ENCODE measurements around the gene NLRC3.

NLRC3 gene

DNA sequence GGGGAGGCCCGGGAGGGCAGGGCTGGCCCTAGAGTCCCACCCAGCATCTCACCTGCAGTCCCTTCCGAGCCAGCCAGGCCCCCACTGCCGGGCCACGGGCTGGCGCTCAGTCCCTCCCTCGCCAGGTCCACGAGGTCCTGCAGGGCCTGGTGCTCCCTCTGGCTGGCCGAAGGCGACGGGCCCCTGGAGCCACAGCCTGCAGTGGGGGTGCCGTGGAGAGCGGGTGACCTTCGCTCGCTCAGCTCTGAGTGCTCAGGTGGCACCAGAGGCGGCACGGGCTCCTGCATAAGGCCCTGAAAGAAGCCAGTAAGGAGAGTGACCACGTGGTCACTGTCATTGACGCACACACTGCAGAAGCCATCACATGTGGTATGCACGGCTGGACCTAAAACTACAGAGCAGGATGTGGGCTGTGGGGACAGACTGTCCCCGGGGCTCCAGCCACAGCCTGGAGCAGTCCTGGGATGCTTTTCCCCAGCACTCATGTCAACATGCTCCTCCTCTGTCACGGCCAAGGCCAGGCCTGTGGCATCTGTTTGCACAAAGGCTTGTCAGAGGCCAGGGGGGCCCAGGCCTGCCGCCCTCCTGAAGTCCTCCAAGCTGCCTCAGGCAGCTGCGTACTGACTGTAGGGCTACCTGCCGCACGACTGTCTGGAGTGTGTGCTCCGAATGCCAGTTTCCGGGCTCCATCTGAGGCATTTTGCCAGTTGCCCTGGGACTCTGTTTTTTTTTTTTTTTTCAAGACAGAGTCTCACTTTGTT, 19.1 kb upstream of the NLRC3 start:
- no peak overlapping the region for H3K4me3 ChIP-seq (ENCODE audit: low read length)
- peaks cover 5% of the 10 kb centered on the region for H3K9me3 ChIP-seq (ENCODE audit: control insufficient read depth, low read length)
- no peaks in the 10 kb centered on the region for H3K27me3 ChIP-seq (replicated peaks; ENCODE audit: control insufficient read depth, insufficient read depth, low read length)
- no peaks in the 10 kb centered on the region for H3K4me1 ChIP-seq (ENCODE audit: control insufficient read depth, insufficient read depth, low read length)
- H3K9ac ChIP-seq (ENCODE audit: low read length) = no peak overlapping the region
- peaks cover 20% of the 10 kb centered on the region for H3K36me3 ChIP-seq (ENCODE audit: control insufficient read depth, insufficient read depth, low read length, severe bottlenecking)
- no peak for DNase-seq (ENCODE audit: low read depth)

DNA sequence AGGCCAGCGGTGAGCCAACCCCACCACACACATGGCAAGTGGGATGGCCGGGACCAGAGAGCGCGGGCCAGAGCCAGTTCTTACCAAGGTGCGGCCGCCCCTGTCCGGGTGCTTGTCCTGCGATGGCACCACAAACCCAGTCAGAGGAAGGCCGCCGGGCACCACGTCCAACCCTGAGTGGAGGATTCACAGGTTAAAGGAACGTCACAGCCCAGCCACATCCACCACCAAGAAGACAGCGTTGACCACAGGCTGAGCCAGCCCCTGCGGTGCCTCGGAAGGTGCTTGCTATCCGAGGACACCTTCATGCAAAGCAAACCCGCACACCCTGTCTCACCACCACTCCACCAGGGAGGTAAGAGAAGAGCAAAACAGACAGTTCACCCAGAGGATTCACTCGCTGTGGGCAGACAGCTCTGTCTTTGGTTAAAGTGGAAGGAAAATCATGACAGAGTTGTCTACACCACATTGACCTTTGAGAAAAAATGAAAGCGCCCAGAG, 18.4 kb upstream of the NLRC3 start:
- Histone ChIP-seq H3K36me3 (ENCODE audit: control insufficient read depth, insufficient read depth, low read length, severe bottlenecking) (peaks cover 26% of the 10 kb centered on the region), H3K9me3 (ENCODE audit: control insufficient read depth, low read length) (peaks cover 5% of the 10 kb centered on the region)
- no peak for DNase-seq (ENCODE audit: low read depth)

DNA sequence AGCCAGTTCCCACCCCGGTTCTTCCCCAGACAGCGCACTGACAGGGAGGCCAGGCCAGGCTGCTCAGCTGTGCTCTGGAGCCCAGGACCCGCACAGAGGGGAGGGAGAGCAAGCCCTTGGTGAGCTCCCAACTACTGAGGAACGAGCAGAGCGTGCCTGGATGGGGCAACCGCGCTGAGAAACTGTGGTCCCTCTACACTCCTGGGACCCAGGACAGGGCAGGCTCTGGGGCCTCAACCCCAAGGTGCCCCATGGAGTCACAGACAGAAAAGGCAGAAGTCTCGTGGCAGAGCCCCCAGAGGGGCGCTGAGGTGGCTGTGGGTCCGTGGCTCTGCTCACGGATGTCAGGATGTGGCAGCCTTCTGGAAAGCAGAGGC, 17.9 kb upstream of the NLRC3 start:
- peaks cover 26% of the 10 kb centered on the region for H3K36me3 ChIP-seq (ENCODE audit: control insufficient read depth, insufficient read depth, low read length, severe bottlenecking)
- no peaks in the 10 kb centered on the region for H3K4me1 ChIP-seq (ENCODE audit: control insufficient read depth, insufficient read depth, low read length)
- no peak overlapping the region for H3K4me3 ChIP-seq (ENCODE audit: low read length)
- no peak overlapping the region for H3K9ac ChIP-seq (ENCODE audit: low read length)
- DNase-seq (ENCODE audit: low read depth) = no peak
- H3K9me3 ChIP-seq (ENCODE audit: control insufficient read depth, low read length) = peaks cover 4% of the 10 kb centered on the region
- H3K27me3 ChIP-seq (replicated peaks; ENCODE audit: control insufficient read depth, insufficient read depth, low read length) = no peaks in the 10 kb centered on the region

More for the DNA sequence above, 18.4 kb upstream of the NLRC3 start:
- H3K27me3 ChIP-seq (replicated peaks; ENCODE audit: control insufficient read depth, insufficient read depth, low read length) = no peaks in the 10 kb centered on the region
- no peak overlapping the region for H3K9ac ChIP-seq (ENCODE audit: low read length)
- no peak overlapping the region for H3K4me3 ChIP-seq (ENCODE audit: low read length)
- no peaks in the 10 kb centered on the region for H3K4me1 ChIP-seq (ENCODE audit: control insufficient read depth, insufficient read depth, low read length)

DNA sequence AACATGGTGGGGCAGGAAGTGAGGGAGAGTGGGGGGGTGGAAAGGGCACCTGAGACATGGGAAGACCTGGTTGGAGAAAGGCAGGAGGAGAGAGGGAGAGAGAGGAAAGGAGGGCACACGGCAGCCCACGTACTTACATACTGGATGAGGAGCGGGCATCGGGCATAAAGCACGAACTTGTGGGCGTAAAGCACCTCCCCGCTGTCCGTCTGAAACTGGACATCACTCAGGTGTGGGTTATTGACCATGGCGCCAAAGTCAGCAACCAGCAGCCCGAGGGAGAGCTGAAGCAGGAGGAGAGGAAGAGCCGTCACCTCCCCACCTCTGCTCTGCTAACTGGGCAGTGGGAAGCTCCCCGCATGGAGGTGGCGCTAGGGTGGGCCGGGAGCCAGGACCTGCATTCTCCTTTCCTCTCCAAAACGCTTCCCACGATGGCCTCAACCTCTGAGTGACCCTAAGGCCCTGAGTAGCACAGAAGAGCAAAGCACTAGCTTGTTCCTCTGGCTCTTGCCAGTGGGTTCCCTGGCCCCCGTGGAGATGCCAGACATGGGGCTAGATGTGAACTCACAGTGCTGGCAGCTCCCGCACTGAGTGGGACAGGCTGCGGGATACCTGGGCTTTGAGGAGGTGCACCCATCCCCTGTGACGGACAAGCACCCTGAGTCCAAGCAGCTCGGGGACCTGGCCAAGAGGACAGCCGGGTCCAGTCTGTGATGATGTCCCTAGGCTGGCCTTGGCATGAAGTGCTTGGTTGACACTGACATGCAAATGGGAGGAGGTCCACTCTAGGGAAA, 17.3 kb upstream of the NLRC3 start:
- DNase-seq (ENCODE audit: low read depth) = no peak
- H3K9ac ChIP-seq (ENCODE audit: low read length) = no peak overlapping the region

DNA sequence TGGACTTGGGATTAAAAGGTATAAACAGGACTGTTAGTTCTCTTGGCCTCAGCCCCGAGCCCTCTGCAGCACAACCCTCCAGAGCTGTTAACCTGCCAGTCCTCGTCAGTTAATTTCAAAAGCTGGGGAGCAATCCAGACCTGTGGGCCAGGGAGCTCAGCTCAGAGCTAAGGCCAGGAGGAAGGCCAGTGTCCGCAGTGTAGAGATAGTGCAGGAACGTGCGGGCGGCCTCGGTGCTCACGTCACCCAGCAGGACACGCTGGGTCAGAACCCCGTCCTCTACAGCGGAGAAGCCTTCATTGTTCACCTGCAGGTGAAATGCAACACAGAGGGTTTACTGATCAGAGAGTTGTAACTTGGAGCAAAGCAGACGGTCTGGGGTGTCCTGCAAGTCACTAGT, 15.4 kb upstream of the NLRC3 start:
- Histone ChIP-seq H3K27me3 (replicated peaks; ENCODE audit: control insufficient read depth, insufficient read depth, low read length) (no peaks in the 10 kb centered on the region), H3K9me3 (ENCODE audit: control insufficient read depth, low read length) (no peaks in the 10 kb centered on the region), H3K4me1 (ENCODE audit: control insufficient read depth, insufficient read depth, low read length) (no peaks in the 10 kb centered on the region), H3K9ac (ENCODE audit: low read length) (no peak overlapping the region), H3K36me3 (ENCODE audit: control insufficient read depth, insufficient read depth, low read length, severe bottlenecking) (peaks cover 23% of the 10 kb centered on the region), H3K4me3 (ENCODE audit: low read length) (no peak overlapping the region)
- no peak for DNase-seq (ENCODE audit: low read depth)

More for the DNA sequence above, 17.3 kb upstream of the NLRC3 start:
- Histone ChIP-seq H3K9me3 (ENCODE audit: control insufficient read depth, low read length) (no peaks in the 10 kb centered on the region), H3K36me3 (ENCODE audit: control insufficient read depth, insufficient read depth, low read length, severe bottlenecking) (peaks cover 27% of the 10 kb centered on the region), H3K4me1 (ENCODE audit: control insufficient read depth, insufficient read depth, low read length) (no peaks in the 10 kb centered on the region), H3K4me3 (ENCODE audit: low read length) (no peak overlapping the region), H3K27me3 (replicated peaks; ENCODE audit: control insufficient read depth, insufficient read depth, low read length) (no peaks in the 10 kb centered on the region)

DNA sequence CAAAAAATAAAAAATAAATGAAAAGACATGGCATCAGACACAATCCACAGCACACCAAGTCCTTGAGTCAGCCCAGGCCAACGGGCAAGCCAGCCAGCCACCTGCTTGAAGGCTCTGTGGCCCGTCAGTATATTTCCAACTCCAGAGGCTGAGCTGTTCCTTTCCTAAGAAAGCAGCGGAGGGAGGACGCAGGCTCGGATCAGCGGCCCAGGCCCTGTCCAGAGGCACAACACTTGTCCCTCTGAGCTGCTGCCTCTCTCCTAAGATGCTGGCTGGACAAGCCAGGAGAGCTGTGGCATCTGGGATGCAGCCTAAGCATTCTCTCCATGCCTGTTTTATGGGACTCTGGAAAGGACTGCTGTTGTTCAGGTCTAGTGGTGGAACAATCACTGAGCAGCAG, 14.8 kb upstream of the NLRC3 start:
- Histone ChIP-seq H3K9ac (ENCODE audit: low read length) (no peak overlapping the region), H3K4me3 (ENCODE audit: low read length) (no peak overlapping the region), H3K27me3 (replicated peaks; ENCODE audit: control insufficient read depth, insufficient read depth, low read length) (no peaks in the 10 kb centered on the region), H3K4me1 (ENCODE audit: control insufficient read depth, insufficient read depth, low read length) (no peaks in the 10 kb centered on the region), H3K36me3 (ENCODE audit: control insufficient read depth, insufficient read depth, low read length, severe bottlenecking) (peaks cover 23% of the 10 kb centered on the region), H3K9me3 (ENCODE audit: control insufficient read depth, low read length) (no peaks in the 10 kb centered on the region)
- no peak for DNase-seq (ENCODE audit: low read depth)

DNA sequence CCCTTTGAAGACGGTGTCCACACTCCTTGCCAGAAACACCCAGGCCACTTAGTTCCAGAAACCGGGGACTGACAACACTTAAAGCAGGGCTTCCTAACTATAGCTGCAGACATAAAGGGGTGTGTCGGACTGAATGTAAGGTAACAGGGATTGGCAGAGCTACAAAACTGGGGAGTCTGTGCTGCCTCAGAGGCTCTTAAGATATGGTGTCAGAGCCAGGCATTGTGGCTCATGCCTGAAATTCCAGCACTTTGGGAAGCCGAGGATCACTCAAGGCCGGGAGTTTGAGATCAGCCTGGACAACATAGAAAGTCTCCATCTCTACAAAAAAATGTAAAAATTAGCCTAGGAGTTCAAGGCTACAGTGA, 14.2 kb upstream of the NLRC3 start:
- Histone ChIP-seq H3K4me1 (ENCODE audit: control insufficient read depth, insufficient read depth, low read length) (no peaks in the 10 kb centered on the region), H3K36me3 (ENCODE audit: control insufficient read depth, insufficient read depth, low read length, severe bottlenecking) (peaks cover 23% of the 10 kb centered on the region), H3K9me3 (ENCODE audit: control insufficient read depth, low read length) (no peaks in the 10 kb centered on the region), H3K9ac (ENCODE audit: low read length) (no peak overlapping the region), H3K27me3 (replicated peaks; ENCODE audit: control insufficient read depth, insufficient read depth, low read length) (no peaks in the 10 kb centered on the region), H3K4me3 (ENCODE audit: low read length) (no peak overlapping the region)
- DNase-seq (ENCODE audit: low read depth) = no peak

DNA sequence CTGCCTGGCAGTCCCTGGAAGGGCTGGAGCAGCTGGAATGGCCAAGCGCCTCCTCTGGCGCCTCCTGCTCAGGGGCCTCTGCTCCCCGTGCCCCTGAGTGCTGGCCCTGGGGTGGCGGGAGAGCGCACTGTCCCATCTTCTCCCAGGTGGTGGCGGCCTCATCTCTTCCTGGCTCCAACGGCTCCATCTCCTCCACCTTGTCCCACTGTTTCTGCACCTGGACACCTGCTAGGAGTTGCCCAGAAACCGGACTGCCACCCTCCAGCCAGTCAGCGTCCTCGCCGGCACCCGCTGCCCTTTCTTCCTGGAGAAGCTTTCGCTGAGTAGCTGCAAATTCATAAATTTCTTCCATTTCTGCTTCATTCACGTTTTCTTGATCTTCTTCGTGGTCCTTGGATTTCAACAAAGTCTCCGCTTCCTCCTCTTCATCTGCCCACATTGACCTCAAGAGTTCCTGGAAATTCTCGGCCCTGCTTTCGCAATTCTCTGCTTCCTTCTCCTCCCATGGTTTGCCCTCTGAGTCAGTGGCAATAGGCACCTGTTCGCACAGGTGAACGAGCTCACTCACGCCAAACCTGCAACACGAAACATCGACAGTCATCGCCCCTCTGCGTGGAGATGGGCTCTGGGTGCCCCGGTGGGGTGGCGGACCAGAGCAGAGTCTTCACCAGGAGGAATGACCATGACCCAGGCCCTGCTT, 13.7 kb upstream of the NLRC3 start:
- DNase-seq (ENCODE audit: low read depth) = no peak
- Histone ChIP-seq H3K9ac (ENCODE audit: low read length) (no peak overlapping the region), H3K27me3 (replicated peaks; ENCODE audit: control insufficient read depth, insufficient read depth, low read length) (no peaks in the 10 kb centered on the region), H3K4me1 (ENCODE audit: control insufficient read depth, insufficient read depth, low read length) (no peaks in the 10 kb centered on the region), H3K36me3 (ENCODE audit: control insufficient read depth, insufficient read depth, low read length, severe bottlenecking) (peaks cover 23% of the 10 kb centered on the region), H3K9me3 (ENCODE audit: control insufficient read depth, low read length) (no peaks in the 10 kb centered on the region), H3K4me3 (ENCODE audit: low read length) (no peak overlapping the region)

DNA sequence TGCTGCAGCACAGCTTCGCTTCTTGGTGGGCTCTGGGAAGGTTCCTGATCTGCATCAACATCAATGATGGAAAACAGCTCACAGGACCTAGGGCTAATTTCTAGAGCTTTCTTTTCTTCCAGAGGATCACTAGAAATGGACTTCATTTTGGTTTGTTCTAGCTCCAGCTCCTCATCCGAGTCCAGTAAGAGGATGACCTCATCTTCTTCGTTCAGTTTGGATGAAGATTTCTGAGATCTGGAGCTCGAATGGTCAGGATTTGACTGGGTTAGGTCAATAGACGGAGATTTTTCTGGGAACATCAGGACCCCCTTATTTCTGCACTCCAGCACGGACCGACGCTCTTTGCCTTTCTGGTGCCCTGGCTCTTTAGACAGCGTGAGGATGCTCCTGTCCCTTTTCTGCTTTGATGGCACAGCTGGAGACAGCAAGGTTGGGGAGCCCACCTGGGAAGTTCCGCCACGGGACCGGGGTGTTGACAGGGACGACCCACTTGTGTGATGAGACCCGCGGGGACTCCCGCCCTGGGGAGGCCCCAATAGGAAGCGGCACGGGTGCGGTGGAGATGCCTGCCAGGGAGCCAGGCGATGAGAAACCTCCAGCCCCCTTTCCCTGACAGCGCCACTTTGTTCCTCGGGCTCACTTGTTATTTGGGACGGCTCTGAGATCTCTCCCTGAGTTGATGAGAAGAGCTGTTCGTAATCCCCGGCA, 12.9 kb upstream of the NLRC3 start:
- no peak for DNase-seq (ENCODE audit: low read depth)
- Histone ChIP-seq H3K36me3 (ENCODE audit: control insufficient read depth, insufficient read depth, low read length, severe bottlenecking) (peaks cover 18% of the 10 kb centered on the region), H3K4me3 (ENCODE audit: low read length) (no peak overlapping the region), H3K9me3 (ENCODE audit: control insufficient read depth, low read length) (no peaks in the 10 kb centered on the region), H3K9ac (ENCODE audit: low read length) (no peak overlapping the region), H3K27me3 (replicated peaks; ENCODE audit: control insufficient read depth, insufficient read depth, low read length) (no peaks in the 10 kb centered on the region), H3K4me1 (ENCODE audit: control insufficient read depth, insufficient read depth, low read length) (no peaks in the 10 kb centered on the region)

DNA sequence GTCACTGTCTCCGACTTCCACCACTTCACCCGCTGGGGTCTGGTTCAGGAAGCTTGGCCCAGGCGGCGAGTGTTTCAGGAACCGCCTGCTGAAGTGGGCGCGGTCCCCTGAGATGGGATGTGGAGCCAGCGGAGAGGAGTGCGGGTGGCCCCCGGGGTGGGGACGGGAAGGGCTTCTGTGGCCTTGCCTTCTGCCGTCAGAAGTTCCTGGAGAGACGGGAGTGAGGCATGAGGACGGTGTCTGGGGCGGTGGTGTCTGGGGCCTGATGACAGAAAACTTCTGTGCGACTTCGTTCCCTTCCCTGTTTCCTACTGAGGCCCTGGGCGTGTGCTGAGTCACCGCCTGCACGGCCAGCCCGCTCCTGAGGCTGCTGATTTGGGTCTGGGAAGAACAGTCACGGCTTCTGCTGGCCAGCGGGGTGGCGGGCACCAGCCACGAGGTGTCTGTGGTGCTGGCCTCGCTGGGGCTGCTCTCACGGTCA, 12.3 kb upstream of the NLRC3 start:
- Histone ChIP-seq H3K9me3 (ENCODE audit: control insufficient read depth, low read length) (no peaks in the 10 kb centered on the region), H3K27me3 (replicated peaks; ENCODE audit: control insufficient read depth, insufficient read depth, low read length) (no peaks in the 10 kb centered on the region), H3K9ac (ENCODE audit: low read length) (no peak overlapping the region), H3K4me3 (ENCODE audit: low read length) (no peak overlapping the region), H3K36me3 (ENCODE audit: control insufficient read depth, insufficient read depth, low read length, severe bottlenecking) (peaks cover 18% of the 10 kb centered on the region), H3K4me1 (ENCODE audit: control insufficient read depth, insufficient read depth, low read length) (no peaks in the 10 kb centered on the region)
- no peak for DNase-seq (ENCODE audit: low read depth)

Data from adipocyte (in vitro differentiated cells).